GM19467 (cell line): ENCODE data around the gene PSD.

ENCODE experiments used
- ATAC-seq: cut with Tn5 transposase; IDR thresholded peaks from one replicate; pipeline ENCODE4 v1.9.1; 2021; ENCODE audit warnings: mild to moderate bottlenecking, moderate library complexity; ENCODE audit not compliant: unreplicated experiment

The PSD gene

GRCh38 chr10:102444851-102445250 lies 26.3 kb upstream of the PSD start:
- ATAC-seq: no peak

GRCh38 chr10:102438374-102438773 lies 19.8 kb upstream of the PSD start:
- no peak for ATAC-seq

- no peak for ATAC-seq
These were observed 18.9 kb upstream of the PSD start for GRCh38 chr10:102437515-102437914.

GRCh38 chr10:102436312-102436711 lies 17.7 kb upstream of the PSD start:
- ATAC-seq: no peak

GRCh38 chr10:102435529-102436233 lies 17.1 kb upstream of the PSD start:
- ATAC-seq: no peak

- ATAC-seq: no peak
These were observed 16.5 kb upstream of the PSD start for GRCh38 chr10:102435133-102435497.

- no peak for ATAC-seq
These were observed 16.0 kb upstream of the PSD start for GRCh38 chr10:102434394-102435132.

- ATAC-seq: no peak
These were observed 15.0 kb upstream of the PSD start for GRCh38 chr10:102433619-102434046.

GRCh38 chr10:102432162-102432950 lies 13.8 kb upstream of the PSD start, which contains the start of gene CUEDC2:
Gene CUEDC2, minus strand, starts transcription at chr10:102432574. Its CDS starts 7,386 bp downstream, at chr10:102425188.
- ATAC-seq: peak; percentile 77

- ATAC-seq: no peak
These were observed 13.0 kb upstream of the PSD start for GRCh38 chr10:102431452-102432124.

- no peak for ATAC-seq
These were observed 10.9 kb upstream of the PSD start for GRCh38 chr10:102429468-102429867.

- no peak for ATAC-seq
These were observed 8.3 kb upstream of the PSD start for GRCh38 chr10:102426803-102427287.

GRCh38 chr10:102425444-102425843 lies 6.9 kb upstream of the PSD start:
- ATAC-seq: no peak

GRCh38 chr10:102424916-102425315 lies 6.3 kb upstream of the PSD start:
- no peak for ATAC-seq

GRCh38 chr10:102424145-102424544 lies 5.6 kb upstream of the PSD start:
- no peak for ATAC-seq

- ATAC-seq: no peak
These were observed 4.9 kb upstream of the PSD start for GRCh38 chr10:102423372-102423968.

GRCh38 chr10:102422545-102423129 lies 4.1 kb upstream of the PSD start:
- ATAC-seq: no peak

- no peak for ATAC-seq
These were observed 3.4 kb upstream of the PSD start for GRCh38 chr10:102421757-102422512.

GRCh38 chr10:102421507-102421756 lies 2.8 kb upstream of the PSD start:
- no peak for ATAC-seq
